Keratinocyte (primary cell): ENCODE results near the gene CNN2. TPM values are rescaled to one million over a fixed set of nuclear protein-coding genes. Genes with fewer than 3 reads are reported as not detected.

ENCODE experiments used
- DNase-seq: peaks from one replicate; pipeline ENCODE4 v3.0.0-alpha.2; 2011; ENCODE audit warnings: low read depth, missing footprints, low spot score
- FAIRE-seq: peaks from 2 replicates; lab custom pipeline; 2011; peaks lifted over from hg19 to GRCh38; lab: Jason Lieb, UNC
- H2AFZ ChIP-seq: 2 replicates; pipeline ENCODE4 v1.6.0; 2012; ENCODE audit warnings: low read length, control low read depth, inconsistent platforms; ENCODE audit not compliant: control insufficient read depth
- H3K27ac ChIP-seq: 2 replicates; pipeline ENCODE4 v1.5.1; 2011; ENCODE audit warnings: low read length; ENCODE audit not compliant: control insufficient read depth, insufficient read depth
- H3K27me3 ChIP-seq: 3 replicates; pipeline ENCODE4 v1.6.0; 2011; ENCODE audit warnings: low read length; ENCODE audit not compliant: control insufficient read depth, insufficient read depth; ENCODE audit errors: extremely low read depth
- H3K36me3 ChIP-seq, 2 experiments: 2 replicates in 1 of 2; 3 replicates in 1 of 2; pipeline ENCODE4 v1.5.1; 2011; ENCODE audit warnings: low read length in 2 of 2, mild to moderate bottlenecking in 1 of 2; ENCODE audit not compliant: control insufficient read depth in 2 of 2, insufficient read depth in 2 of 2; ENCODE audit errors: extremely low read depth in 1 of 2
- H3K4me1 ChIP-seq: 3 replicates; pipeline ENCODE4 v1.5.1; 2011; ENCODE audit warnings: low read length; ENCODE audit not compliant: control insufficient read depth, insufficient read depth; ENCODE audit errors: extremely low read depth
- H3K4me2 ChIP-seq: 3 replicates; pipeline ENCODE4 v1.6.0; 2011; ENCODE audit warnings: low read depth, low read length; ENCODE audit not compliant: control insufficient read depth, insufficient read depth; ENCODE audit errors: extremely low read depth
- H3K4me3 ChIP-seq, 3 experiments: fragments of 200-600 bp in 1 of 3; sonication (generic) in 1 of 3; 2 replicates in 2 of 3; 3 replicates in 1 of 3; pipeline ENCODE4 v1.5.1; 2011 to 2016; ENCODE audit warnings: low read length in 3 of 3, mild to moderate bottlenecking in 3 of 3, control low read depth in 2 of 3, inconsistent platforms in 1 of 3, low read depth in 1 of 3, mixed read lengths in 1 of 3, mixed run types in 1 of 3, moderate library complexity in 1 of 3; ENCODE audit not compliant: control insufficient read depth in 2 of 3, insufficient read depth in 2 of 3; ENCODE audit errors: extremely low read depth in 1 of 3
- H3K79me2 ChIP-seq: 2 replicates; pipeline ENCODE4 v1.6.0; 2012; ENCODE audit warnings: low read length; ENCODE audit not compliant: control insufficient read depth, insufficient read depth
- H3K9ac ChIP-seq: 3 replicates; pipeline ENCODE4 v1.6.0; 2011; ENCODE audit warnings: low read length; ENCODE audit not compliant: control insufficient read depth, insufficient read depth; ENCODE audit errors: extremely low read depth
- H3K9me1 ChIP-seq: 3 replicates; pipeline ENCODE4 v1.6.0; 2011; ENCODE audit warnings: low read length; ENCODE audit not compliant: control insufficient read depth, insufficient read depth; ENCODE audit errors: extremely low read depth
- H3K9me3 ChIP-seq: 2 replicates; pipeline ENCODE4 v1.5.1; 2012; ENCODE audit warnings: low read depth, low read length; ENCODE audit not compliant: control insufficient read depth
- H4K20me1 ChIP-seq: 3 replicates; pipeline ENCODE4 v1.6.0; 2011; ENCODE audit warnings: low read length; ENCODE audit not compliant: control insufficient read depth, insufficient read depth; ENCODE audit errors: extremely low read depth
- CTCF ChIP-seq, 3 experiments: IDR thresholded peaks in 1 of 3; conservative IDR thresholded peaks in 1 of 3; optimal IDR thresholded peaks in 1 of 3; 2 replicates in 2 of 3; 3 replicates in 1 of 3; pipeline versions ENCODE3 to v1.5.1; 2011; ENCODE audit warnings: low read length in 3 of 3, mild to moderate bottlenecking in 3 of 3, moderate library complexity in 2 of 3, control low read depth in 1 of 3, inconsistent platforms in 1 of 3; ENCODE audit not compliant: insufficient read depth in 2 of 3; ENCODE audit errors: extremely low read depth in 1 of 3
- EZH2 ChIP-seq: IDR thresholded peaks from one replicate; pipeline ENCODE4 v1.6.1; 2012; ENCODE audit warnings: inconsistent platforms, mild to moderate bottlenecking, low read length, moderate library complexity
- dilution Hi-C: fragments of 300-500 bp; cut with MboI; formaldehyde crosslinking; loops from one replicate; pipeline ENCODE4 v1.7.0; 2020; ENCODE audit warnings: low sequenced_read_pairs; ENCODE audit not compliant: extremely low pct_ligation_motif_present
- polyA plus RNA-seq, 5 experiments: library from polyadenylated mRNA; depleted of rRNA in 3 of 5; stranded (reverse) in 3 of 5; stranded (forward) in 1 of 5; unstranded in 1 of 5; fragments of >200 nt; gene quantifications; 1 replicate in 1 of 5; 2 replicates in 3 of 5; 3 replicates in 1 of 5; pipeline versions ENCODE4 v1.2.1 to v1.2.3, GENCODE V29; 2011 to 2012; ENCODE audit warnings: missing spikeins in 2 of 5, low read depth in 1 of 5, low replicate concordance in 1 of 5

Gene CNN2
- polyA plus RNA-seq, 1 donor (not counting 4 experiments of a cell fraction or from before 2014, with no cell fraction given) = 136 TPM

DNA sequence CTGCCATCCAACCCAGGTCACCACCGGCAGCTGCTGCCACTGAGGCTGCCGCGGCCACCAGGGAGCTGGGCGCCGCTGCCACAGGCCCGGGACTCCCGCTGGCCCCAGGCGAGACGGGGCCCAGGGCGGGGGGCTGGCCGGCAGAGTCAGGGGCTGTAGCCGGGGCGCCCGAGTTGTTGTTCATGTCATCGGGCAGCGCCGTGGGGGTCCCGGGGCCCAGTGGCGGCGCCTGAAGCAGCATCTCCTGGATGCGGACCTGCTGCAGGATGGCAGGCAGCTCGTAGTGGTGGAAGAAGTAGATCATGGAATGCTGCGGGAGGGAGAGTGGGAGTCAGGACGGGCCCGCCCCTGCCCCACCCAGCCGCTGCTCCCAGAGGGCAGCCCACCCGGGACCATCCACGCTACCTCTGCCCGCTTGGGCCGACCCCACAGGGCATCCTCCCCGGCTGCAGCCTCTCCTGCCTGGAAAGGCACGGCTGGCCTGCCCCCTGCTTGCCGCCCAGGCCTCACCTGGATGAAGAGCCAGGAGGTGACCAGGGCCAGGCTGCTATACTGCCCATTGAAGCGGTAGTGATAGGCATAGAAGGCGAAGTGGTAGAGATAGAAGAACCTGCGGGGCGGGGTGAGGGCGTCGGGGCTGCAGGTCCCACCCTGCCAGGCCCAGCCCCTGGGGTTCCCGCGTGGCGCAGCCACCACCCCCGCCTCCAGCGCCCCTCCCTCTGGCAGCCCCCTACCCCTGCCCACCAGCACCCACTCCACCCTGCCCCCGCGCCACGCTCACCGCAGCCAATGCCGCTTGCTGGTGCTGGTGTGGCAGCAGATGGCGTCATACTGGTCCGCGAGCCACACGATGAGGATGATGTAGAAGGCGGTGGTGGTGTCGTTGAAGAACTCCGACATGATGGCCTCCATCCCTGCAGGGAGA lies 15.6 kb upstream of the CNN2 start:
- FAIRE-seq = no peak
- H3K79me2 ChIP-seq = peaks cover 31% of the 10 kb centered on the region
- H3K27me3 ChIP-seq = no peaks in the 10 kb centered on the region
- H3K4me3 ChIP-seq = no peak overlapping the region
- H3K27ac ChIP-seq = no peak overlapping the region
- peaks cover 5% of the 10 kb centered on the region for H3K4me1 ChIP-seq
- no peak overlapping the region for H3K4me2 ChIP-seq
- dilution Hi-C loops = no loop called here
- H3K9ac ChIP-seq = no peak overlapping the region
- no peaks in the 10 kb centered on the region for H3K9me1 ChIP-seq
- H4K20me1 ChIP-seq = peaks cover 6% of the 10 kb centered on the region
- H3K36me3 ChIP-seq = peaks cover 9 to 17% of the 10 kb centered on the region in 2 experiments
- no peak for DNase-seq
- no peak for TF ChIP-seq EZH2
- TF ChIP-seq CTCF (optimal IDR thresholded peaks at IDR 0.05 in 1 of 3, IDR thresholded peaks at IDR 0.05 in 1 of 3, conservative IDR thresholded peaks at IDR 0.05 in 1 of 3; ENCODE audit: extremely low read depth in 1 of 3, insufficient read depth in 2 of 3, low read length in 3 of 3) = no peak
- H2AFZ ChIP-seq = no peak overlapping the region
- H3K9me3 ChIP-seq = no peaks in the 10 kb centered on the region

DNA sequence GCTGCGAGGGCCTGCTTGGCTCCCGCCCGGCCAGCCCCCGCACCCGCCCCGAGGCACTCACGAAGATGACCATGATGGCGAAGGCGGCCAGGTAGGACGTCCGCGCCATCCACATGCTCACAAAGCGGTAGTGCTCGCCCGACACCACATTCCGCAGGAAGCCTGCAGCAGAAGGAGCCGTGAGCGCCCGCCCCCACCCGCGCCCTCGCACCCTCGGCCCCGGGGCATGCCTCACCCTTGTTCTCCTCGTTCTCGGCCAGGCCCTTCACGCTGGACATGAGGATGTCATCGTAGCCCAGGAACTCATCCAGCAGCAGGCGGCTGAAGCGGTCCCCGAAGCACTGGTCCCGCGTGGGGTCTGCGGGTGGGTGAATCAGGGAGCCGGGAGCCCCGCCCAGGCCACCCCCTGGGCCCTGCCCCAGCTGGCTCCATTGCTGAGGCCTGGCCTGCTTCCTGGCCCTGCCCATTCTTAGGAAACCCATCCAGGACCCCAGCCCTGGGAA lies 14.5 kb upstream of the CNN2 start:
- Histone ChIP-seq H3K36me3 (peaks cover 9 to 17% of the 10 kb centered on the region in 2 experiments), H3K79me2 (peaks cover 41% of the 10 kb centered on the region), H3K27me3 (no peaks in the 10 kb centered on the region), H3K9me1 (peaks cover 4% of the 10 kb centered on the region), H3K9me3 (no peaks in the 10 kb centered on the region), H3K4me3 (no peak overlapping the region), H3K4me2 (no peak overlapping the region), H4K20me1 (peaks cover 14% of the 10 kb centered on the region), H3K9ac (no peak overlapping the region), H2AFZ (no peak overlapping the region), H3K4me1 (peaks cover 13% of the 10 kb centered on the region), H3K27ac (no peak overlapping the region)
- no peak for TF ChIP-seq CTCF (optimal IDR thresholded peaks at IDR 0.05 in 1 of 3, IDR thresholded peaks at IDR 0.05 in 1 of 3, conservative IDR thresholded peaks at IDR 0.05 in 1 of 3; ENCODE audit: extremely low read depth in 1 of 3, insufficient read depth in 2 of 3, low read length in 3 of 3)
- no peak for TF ChIP-seq EZH2
- no peak for FAIRE-seq
- no peak for DNase-seq
- dilution Hi-C loops = no loop called here
